ENCODE data around the gene TTC22. TPM values are rescaled to one million over a fixed set of nuclear protein-coding genes. Genes with fewer than 3 reads are reported as not detected.

TTC22 gene
- total RNA-seq, 1 experiment from 2014 or later, result not detected

DNA sequence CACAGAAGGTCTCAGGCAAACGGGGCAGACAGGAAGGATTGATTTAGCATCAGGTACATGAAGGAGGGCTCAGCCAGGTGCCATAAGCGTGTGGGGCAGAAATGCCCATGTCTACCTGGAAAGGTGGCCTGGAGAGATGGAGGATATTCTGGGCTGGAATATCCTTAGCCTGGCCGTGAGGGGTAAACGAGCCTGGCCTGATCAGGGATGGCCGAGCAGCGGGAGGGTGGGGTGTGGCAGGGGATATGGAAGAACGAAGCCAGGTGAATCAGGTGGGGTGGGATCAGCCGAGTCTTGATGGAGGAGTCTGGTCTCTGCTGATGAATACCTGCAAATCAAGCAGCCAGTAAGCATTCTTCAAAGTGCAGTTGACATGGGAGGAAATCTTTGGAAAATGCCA is 35.5 kb upstream of the TTC22 start:
- DNase-seq (ENCODE audit: low read depth, low spot score), result no peak
- in situ Hi-C loops (cut with HindIII; ENCODE audit: low pct_unique_long_range_greater_than_20kb, low sequenced_read_pairs), result no loop called here

- DNase-seq (ENCODE audit: low read depth, low spot score), result no peak
- in situ Hi-C loops (cut with HindIII; ENCODE audit: low pct_unique_long_range_greater_than_20kb, low sequenced_read_pairs), result no loop called here
These were observed 34.8 kb upstream of the TTC22 start for GRCh38 chr1:54835970-54836369.

GRCh38 chr1:54835131-54835898 is 34.2 kb upstream of the TTC22 start:
- in situ Hi-C loops (cut with HindIII; ENCODE audit: low pct_unique_long_range_greater_than_20kb, low sequenced_read_pairs), result no loop called here

DNA sequence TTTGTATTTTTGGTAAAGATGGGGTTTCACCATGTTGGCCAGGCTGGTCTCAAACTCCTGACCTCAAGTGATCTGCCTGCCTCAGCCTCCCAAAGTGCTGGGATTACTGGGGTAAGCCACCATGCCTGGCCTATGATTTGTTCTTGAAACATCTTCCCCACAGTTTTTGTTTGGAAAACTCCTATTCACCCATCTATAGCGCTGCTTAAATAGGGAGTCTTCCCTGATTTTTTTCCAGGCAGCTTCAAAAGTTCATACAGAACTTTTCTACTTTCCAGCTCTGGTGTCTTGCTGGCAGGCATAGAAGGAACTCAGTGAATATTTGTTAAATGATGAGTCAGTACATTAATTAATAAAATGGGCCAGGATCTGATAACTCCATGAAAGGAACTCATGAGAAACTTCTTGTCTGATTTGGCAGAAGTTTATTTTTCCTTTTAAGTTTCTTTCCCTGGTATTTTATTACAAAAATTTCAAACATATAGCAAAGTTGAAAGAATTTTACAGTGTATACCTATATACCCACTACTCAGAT is 33.0 kb upstream of the TTC22 start:
- in situ Hi-C loops (cut with HindIII; ENCODE audit: low pct_unique_long_range_greater_than_20kb, low sequenced_read_pairs), result no loop called here
- no peak for DNase-seq (ENCODE audit: low read depth, low spot score)

More at GRCh38 chr1:54835131-54835898, 34.2 kb upstream of the TTC22 start:
- DNase-seq (ENCODE audit: low read depth, low spot score), result no peak

- DNase-seq (ENCODE audit: low read depth, low spot score), result no peak
- in situ Hi-C loops (cut with HindIII; ENCODE audit: low pct_unique_long_range_greater_than_20kb, low sequenced_read_pairs), result no loop called here
These were observed 32.0 kb upstream of the TTC22 start for GRCh38 chr1:54833121-54833520.

- no peak for DNase-seq (ENCODE audit: low read depth, low spot score)
- in situ Hi-C loops (cut with HindIII; ENCODE audit: low pct_unique_long_range_greater_than_20kb, low sequenced_read_pairs), result no loop called here
These were observed 25.2 kb upstream of the TTC22 start for GRCh38 chr1:54826226-54826816.

DNA sequence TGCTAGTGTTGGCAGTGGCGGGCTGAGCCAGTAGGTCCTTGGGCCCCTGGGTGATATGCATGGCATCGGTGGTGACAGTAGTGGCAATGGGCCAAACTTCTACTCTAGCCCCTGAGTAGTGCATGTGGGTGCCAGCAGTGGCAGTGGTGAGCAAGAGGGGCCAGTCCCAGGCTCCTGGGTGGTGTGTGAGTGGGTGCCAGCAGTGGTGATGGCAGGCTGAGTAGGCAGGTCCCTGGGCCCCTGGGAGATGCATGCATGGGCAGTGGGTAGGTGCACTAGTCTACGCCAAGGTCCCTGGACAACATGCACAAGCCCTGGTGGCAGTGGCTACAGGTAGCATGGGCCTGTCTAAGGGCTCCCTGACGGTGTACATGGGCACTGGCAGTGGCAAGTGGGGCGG is 24.6 kb upstream of the TTC22 start:
- DNase-seq (ENCODE audit: low read depth, low spot score), result no peak
- in situ Hi-C loops (cut with HindIII; ENCODE audit: low pct_unique_long_range_greater_than_20kb, low sequenced_read_pairs), result no loop called here

- DNase-seq (ENCODE audit: low read depth, low spot score), result no peak
- in situ Hi-C loops (cut with HindIII; ENCODE audit: low pct_unique_long_range_greater_than_20kb, low sequenced_read_pairs), result no loop called here
These were observed 22.5 kb upstream of the TTC22 start for GRCh38 chr1:54823670-54824069.

GRCh38 chr1:54819733-54820132 is 18.6 kb upstream of the TTC22 start:
- in situ Hi-C loops (cut with HindIII; ENCODE audit: low pct_unique_long_range_greater_than_20kb, low sequenced_read_pairs), result no loop called here
- DNase-seq (ENCODE audit: low read depth, low spot score), result no peak

GRCh38 chr1:54819195-54819536 is 18.0 kb upstream of the TTC22 start:
- DNase-seq (ENCODE audit: low read depth, low spot score), result no peak
- in situ Hi-C loops (cut with HindIII; ENCODE audit: low pct_unique_long_range_greater_than_20kb, low sequenced_read_pairs), result no loop called here

- in situ Hi-C loops (cut with HindIII; ENCODE audit: low pct_unique_long_range_greater_than_20kb, low sequenced_read_pairs), result no loop called here
- DNase-seq (ENCODE audit: low read depth, low spot score), result no peak
These were observed 17.5 kb upstream of the TTC22 start for GRCh38 chr1:54818461-54819194.

DNA sequence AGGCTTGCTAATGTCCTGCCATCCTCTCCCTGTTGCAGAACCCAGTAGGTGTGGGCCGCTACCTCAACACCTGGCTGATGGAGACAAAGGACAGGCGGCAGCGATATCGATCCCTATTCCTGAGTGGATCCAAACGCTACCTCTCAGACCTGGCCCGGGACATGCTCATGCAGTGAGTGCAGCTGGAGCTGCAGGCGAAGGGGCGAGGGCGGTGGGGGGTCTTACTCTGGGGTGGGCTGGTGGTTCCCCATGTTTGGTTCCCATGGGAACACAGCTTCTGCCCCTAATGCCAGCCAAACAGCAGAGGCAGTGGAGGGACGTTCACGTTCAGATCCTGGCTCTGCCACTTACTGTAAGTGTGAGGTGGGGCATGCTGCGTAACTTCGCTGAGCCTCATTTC is 15.8 kb upstream of the TTC22 start:
- in situ Hi-C loops (cut with HindIII; ENCODE audit: low pct_unique_long_range_greater_than_20kb, low sequenced_read_pairs), result no loop called here
- DNase-seq (ENCODE audit: low read depth, low spot score), result no peak

GRCh38 chr1:54816130-54816529 is 15.0 kb upstream of the TTC22 start:
- no peak for DNase-seq (ENCODE audit: low read depth, low spot score)
- in situ Hi-C loops (cut with HindIII; ENCODE audit: low pct_unique_long_range_greater_than_20kb, low sequenced_read_pairs), result no loop called here

- no peak for DNase-seq (ENCODE audit: low read depth, low spot score)
These were observed 14.2 kb upstream of the TTC22 start for GRCh38 chr1:54815086-54815876.

GRCh38 chr1:54814571-54814970 is 13.4 kb upstream of the TTC22 start:
- in situ Hi-C loops (cut with HindIII; ENCODE audit: low pct_unique_long_range_greater_than_20kb, low sequenced_read_pairs), result no loop called here
- no peak for DNase-seq (ENCODE audit: low read depth, low spot score)

More at GRCh38 chr1:54815086-54815876, 14.2 kb upstream of the TTC22 start:
- in situ Hi-C loops (cut with HindIII; ENCODE audit: low pct_unique_long_range_greater_than_20kb, low sequenced_read_pairs), result no loop called here

GRCh38 chr1:54814126-54814498 is 13.0 kb upstream of the TTC22 start:
- no peak for DNase-seq (ENCODE audit: low read depth, low spot score)
- in situ Hi-C loops (cut with HindIII; ENCODE audit: low pct_unique_long_range_greater_than_20kb, low sequenced_read_pairs), result no loop called here

GRCh38 chr1:54813485-54814125 is 12.5 kb upstream of the TTC22 start:
- in situ Hi-C loops (cut with HindIII; ENCODE audit: low pct_unique_long_range_greater_than_20kb, low sequenced_read_pairs), result no loop called here
- no peak for DNase-seq (ENCODE audit: low read depth, low spot score)
